GM18502 (cell line): ENCODE data around the gene TANGO2.

ENCODE experiments used
- ATAC-seq: cut with Tn5 transposase; IDR thresholded peaks from one replicate; pipeline ENCODE4 v1.9.1; 2021; ENCODE audit warnings: mild to moderate bottlenecking; ENCODE audit not compliant: unreplicated experiment, poor library complexity

TANGO2 gene

DNA sequence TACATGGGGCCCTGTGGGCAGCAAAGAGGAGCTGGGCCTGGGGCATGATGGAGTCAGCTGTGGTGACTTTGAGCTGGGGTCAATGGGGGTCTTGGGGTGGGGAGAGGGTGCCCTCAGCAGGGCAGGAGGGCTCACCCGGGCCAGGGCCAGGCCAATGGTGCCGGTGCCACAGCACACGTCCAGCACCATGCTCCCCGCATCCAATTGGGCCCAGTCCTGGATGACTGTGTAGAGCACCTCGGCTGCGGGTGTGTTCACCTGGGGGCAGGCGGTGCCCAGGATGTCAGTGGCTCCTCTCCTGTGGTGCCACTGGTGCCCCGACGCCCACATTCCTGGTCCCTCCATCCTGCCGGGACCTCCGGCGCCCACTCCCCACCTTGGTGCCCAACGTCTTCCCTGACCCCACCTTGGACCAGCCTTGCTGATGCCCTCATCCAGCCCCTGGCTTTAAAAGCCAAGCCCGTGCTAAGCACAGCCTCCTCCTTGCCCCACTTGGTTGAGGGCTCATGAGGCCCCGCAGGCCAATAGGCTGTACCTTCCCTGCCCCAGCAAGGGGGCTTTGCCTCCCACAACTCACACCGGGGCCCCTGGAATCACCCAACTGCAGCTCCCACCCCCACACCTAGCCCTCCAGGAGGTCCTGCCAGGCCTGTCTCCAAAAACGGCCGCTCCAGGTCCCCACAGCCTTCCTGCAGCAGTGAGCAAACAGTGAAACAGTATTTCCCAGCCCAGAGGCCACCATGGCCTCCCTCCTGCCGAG, 92.8 kb downstream of the TANGO2 start:
- no peak for ATAC-seq

DNA sequence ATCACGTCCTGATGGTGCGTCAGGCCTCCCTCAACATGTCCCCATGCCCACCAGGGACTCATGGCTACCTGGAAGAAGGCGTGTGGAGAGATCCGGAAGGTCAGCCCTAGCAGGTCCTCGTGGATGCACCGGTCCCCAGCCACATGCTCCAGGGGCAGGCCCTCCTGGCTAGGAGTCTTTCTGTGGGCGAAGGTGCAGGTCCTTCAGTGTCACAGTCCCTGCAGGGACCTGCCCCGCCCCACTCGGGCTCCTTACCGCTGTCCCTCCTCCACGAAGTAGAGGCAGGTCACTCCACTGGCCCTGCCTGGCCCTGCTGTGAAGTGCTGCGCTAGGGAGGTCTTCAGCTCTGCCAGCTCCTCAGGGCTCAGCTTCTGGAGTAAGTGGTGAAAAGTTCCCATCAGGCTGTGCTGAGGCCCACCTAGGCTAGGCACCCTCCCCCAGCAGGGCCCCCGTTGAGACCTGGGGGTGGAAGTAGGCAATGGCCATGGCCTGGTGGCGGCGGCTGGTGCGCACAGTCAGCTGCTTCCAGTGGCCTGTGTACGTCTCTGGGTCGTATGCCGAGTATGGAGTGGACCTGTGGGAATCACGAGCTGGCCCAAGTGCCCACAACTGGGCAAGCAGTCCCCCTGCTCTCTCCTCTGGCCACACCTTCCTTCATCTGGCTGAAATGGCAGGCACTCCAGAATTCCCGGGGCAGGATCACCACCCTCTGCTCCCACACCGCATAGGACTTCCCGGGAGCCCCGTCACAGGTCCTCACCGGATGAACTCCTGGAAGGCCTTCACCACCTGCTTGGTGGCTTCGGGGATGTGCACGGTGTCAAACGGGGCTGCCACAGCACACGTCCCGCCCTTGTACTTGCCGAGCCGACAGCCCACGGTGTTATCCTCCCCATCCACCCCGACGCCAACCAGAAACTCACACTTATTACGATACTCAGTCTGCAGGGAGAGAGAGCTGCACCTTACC, 93.9 kb downstream of the TANGO2 start:
- no peak for ATAC-seq

DNA sequence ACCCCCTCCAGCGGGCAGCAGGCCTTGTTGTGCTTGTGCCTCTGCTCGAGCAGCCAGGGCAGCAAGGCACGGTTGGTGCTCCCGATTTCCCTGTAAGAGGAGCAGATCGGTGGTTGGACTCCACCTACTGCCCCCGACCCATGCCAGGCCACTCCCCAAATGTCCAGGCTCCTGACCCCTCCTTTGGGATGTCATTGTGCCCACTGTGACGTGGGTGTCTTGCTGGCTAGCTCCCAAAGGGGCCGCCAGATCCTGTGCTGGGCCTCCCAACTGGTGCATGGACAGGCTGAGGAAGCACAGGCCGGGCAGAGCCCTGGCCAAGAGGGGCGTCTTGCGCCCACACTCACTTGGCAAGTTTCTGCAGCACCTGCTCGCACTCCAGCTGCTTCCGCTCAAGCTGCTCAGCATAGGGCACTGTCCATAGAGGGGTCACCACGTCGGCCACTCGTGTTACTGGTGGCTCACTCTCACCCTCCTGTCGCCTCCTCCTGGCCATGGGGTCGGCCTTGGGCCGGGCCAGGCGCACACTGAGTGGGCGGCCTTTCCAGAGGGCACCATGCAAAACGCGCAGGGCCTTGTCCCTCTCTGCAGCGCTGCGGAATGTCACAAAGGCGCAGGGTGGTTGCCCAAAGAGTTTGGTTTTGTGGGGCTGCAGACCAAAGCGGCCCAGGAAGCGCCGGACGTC, 94.9 kb downstream of the TANGO2 start, which contains the start of gene RANBP1:
RANBP1 (plus strand) TSS at position 414 of the 685 bp plus-strand sequence; CDS start at position 495, 81 bp downstream.
- ATAC-seq: no peak

DNA sequence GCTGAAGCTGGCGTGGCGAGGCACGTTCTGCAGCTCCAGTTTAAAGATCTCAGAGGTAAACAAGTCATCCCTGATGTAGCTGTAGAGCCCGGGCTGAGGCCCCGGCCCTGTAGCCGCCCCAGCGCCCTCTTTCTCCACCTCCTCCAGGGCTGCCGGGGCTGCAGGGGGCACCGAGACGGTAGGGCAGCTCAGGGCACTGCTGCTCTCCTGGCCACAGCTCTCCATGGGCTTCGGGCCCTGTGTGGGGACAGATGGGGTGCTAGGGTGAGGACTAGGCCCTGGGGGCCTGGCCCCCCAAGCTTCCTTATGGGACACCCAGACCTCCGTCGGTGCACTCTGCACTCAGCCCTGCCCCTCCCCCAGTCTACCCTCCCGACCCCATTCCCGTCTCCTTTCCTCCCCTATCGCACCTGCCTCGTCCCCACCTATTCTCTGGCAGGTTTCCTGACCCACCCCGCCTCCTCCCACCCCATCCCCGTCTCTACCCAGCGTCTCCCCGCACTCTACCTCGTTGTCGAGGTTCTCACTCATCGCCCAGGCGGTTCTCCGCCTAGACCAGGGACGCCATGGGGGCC, 95.6 kb downstream of the TANGO2 start:
- no peak for ATAC-seq
